GM23248 (cell line): ENCODE data around the gene ACE. TPM values are rescaled to one million over a fixed set of nuclear protein-coding genes. Genes with fewer than 3 reads are reported as not detected.

Experiments
- DNase-seq: peaks from one replicate; pipeline ENCODE4 v3.0.0-alpha.2; 2015
- H2AFZ ChIP-seq: fragments of 200-600 bp; sonication (generic); 2 replicates; pipeline ENCODE4 v1.6.1; 2016; ENCODE audit warnings: antibody characterized with exemption
- H3F3A ChIP-seq: fragments of 200-600 bp; sonication (generic); 2 replicates; pipeline ENCODE4 v1.6.1; 2016; ENCODE audit warnings: mild to moderate bottlenecking, antibody characterized with exemption, mixed run types; ENCODE audit not compliant: insufficient read depth
- H3K27ac ChIP-seq: fragments of 200-600 bp; sonication (generic); 2 replicates; pipeline ENCODE4 v1.5.1; 2016; ENCODE audit warnings: mild to moderate bottlenecking
- H3K27me3 ChIP-seq: fragments of 200-600 bp; sonication (generic); replicated peaks from 2 replicates; pipeline ENCODE4 v1.6.1; 2016; ENCODE audit warnings: mild to moderate bottlenecking; ENCODE audit not compliant: insufficient read depth
- H3K36me3 ChIP-seq: fragments of 200-600 bp; sonication (generic); 2 replicates; pipeline ENCODE4 v1.6.1; 2016; ENCODE audit warnings: low read depth, mild to moderate bottlenecking
- H3K4me1 ChIP-seq: fragments of 200-600 bp; sonication (generic); 2 replicates; pipeline ENCODE4 v1.6.1; 2016; ENCODE audit warnings: mild to moderate bottlenecking; ENCODE audit not compliant: insufficient read depth
- H3K4me2 ChIP-seq: fragments of 200-600 bp; sonication (generic); one replicate; pipeline ENCODE4 v1.6.1; 2016; ENCODE audit warnings: mild to moderate bottlenecking; ENCODE audit not compliant: unreplicated experiment
- H3K4me3 ChIP-seq: fragments of 200-600 bp; sonication (generic); 2 replicates; pipeline ENCODE4 v1.5.1; 2016; ENCODE audit warnings: mild to moderate bottlenecking
- H3K79me2 ChIP-seq: fragments of 200-600 bp; sonication (generic); 2 replicates; pipeline ENCODE4 v1.6.1; 2016; ENCODE audit warnings: mild to moderate bottlenecking; ENCODE audit not compliant: insufficient read depth
- H3K9ac ChIP-seq: fragments of 200-600 bp; sonication (generic); 2 replicates; pipeline ENCODE4 v1.6.1; 2016; ENCODE audit warnings: mild to moderate bottlenecking
- H3K9me2 ChIP-seq: fragments of 200-600 bp; sonication (generic); 2 replicates; pipeline ENCODE4 v1.6.1; 2016; ENCODE audit warnings: mixed run types, mild to moderate bottlenecking, moderate library complexity; ENCODE audit not compliant: insufficient read depth
- H3K9me3 ChIP-seq: fragments of 200-600 bp; sonication (generic); one replicate; pipeline ENCODE4 v1.6.1; 2017; ENCODE audit warnings: low read depth
- H4K20me1 ChIP-seq: fragments of 200-600 bp; sonication (generic); 2 replicates; pipeline ENCODE4 v1.6.0; 2016; ENCODE audit not compliant: insufficient read depth
- EZH2 ChIP-seq: fragments of 200-600 bp; sonication (generic); IDR thresholded peaks from 2 replicates; pipeline ENCODE4 v1.6.1; 2018; ENCODE audit warnings: antibody characterized with exemption, mild to moderate bottlenecking; ENCODE audit not compliant: insufficient read depth, poor library complexity, severe bottlenecking
- EZH2phosphoT487 ChIP-seq: fragments of 200-600 bp; sonication (generic); IDR thresholded peaks from 2 replicates; pipeline ENCODE4 v1.6.1; 2018; ENCODE audit warnings: antibody characterized with exemption, moderate library complexity, mild to moderate bottlenecking, low read depth; ENCODE audit not compliant: insufficient read depth
- WGBS, 2 experiments: methylation state at CpG; one replicate each; pipeline ENCODE4 v1.1.6; 2015 to 2017; ENCODE audit warnings: low lambda C conversion rate in 2 of 2, low coverage in 1 of 2; ENCODE audit errors: missing lambda C conversion rate in 2 of 2; 5-methylcytosine and 5-hydroxymethylcytosine counted together
- in situ Hi-C: fragments of 300-500 bp; cut with MboI; formaldehyde crosslinking; loops from 2 replicates; pipeline ENCODE4 v1.15.0; 2020
- polyA plus RNA-seq: library from polyadenylated mRNA; unstranded; fragments of >200 nt; fragmentation: Nextera tagmentation; extraction: Ambion mirVana; gene quantifications from 2 replicates; pipeline ENCODE4 v1.2.1, GENCODE V29; 2016
- total RNA-seq: library from RNA; depleted of rRNA; stranded (reverse); fragments of >200 nt; shearing (Covaris generic); gene quantifications from 2 replicates; pipeline ENCODE4 v1.2.3, GENCODE V29; 2014

Gene ACE
- total and polyA plus RNA-seq, 2 experiments from 2014 or later: 2.2 to 3.4 TPM

DNA sequence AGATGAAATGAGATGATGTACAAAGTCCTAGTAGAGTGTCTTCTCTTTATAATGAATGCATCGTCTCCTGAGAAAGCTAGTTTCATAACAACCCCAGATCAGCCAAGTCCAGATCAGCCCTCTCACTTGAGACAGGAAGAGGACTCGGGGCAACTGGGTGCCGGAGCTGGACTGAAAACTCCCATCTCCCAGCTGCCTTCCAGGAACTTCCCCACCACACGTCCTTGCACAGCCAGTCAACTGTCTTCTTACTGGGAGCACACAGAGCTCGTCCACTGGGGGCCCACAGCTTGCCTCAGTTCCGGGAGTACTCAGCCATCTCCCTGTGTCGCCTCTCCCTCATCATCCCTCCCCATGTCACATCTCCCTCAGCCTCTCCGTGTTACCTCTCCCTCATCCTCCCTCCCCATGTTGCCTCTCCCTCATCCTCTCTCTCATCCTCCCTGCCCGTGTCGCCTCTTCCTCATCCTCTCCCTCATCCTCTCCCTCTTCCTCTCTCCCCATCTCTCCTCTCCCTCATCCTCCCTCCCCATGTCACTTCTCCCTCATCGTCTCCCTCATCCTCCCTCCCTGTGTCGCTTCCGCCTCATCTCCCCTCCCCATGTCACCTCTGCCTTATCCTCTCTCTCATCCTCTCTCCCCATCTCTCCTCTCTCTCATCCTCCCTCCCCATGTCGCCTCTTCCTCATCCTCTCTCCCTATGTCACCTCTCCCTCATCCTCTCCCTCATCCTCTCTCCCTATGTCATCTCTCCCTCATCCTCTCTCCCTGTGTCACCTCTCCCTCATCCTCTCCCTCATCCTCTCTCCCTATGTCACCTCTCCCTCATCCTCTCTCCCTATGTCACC is 23.9 kb downstream of the ACE start:
- H3K9me2 ChIP-seq: no peaks in the 10 kb centered on the region
- no peak overlapping the region for H3K4me2 ChIP-seq
- no peaks in the 10 kb centered on the region for H4K20me1 ChIP-seq
- no peak overlapping the region for H3K9ac ChIP-seq
- no peaks in the 10 kb centered on the region for H3K79me2 ChIP-seq
- H3K9me3 ChIP-seq: no peaks in the 10 kb centered on the region
- H3K36me3 ChIP-seq: no peaks in the 10 kb centered on the region
- in situ Hi-C loops: no loop called here
- no peak overlapping the region for H2AFZ ChIP-seq
- H3K4me3 ChIP-seq: no peak overlapping the region
- H3K27me3 ChIP-seq: peaks cover 17% of the 10 kb centered on the region
- peaks cover 11% of the 10 kb centered on the region for H3K4me1 ChIP-seq
- no peak for DNase-seq
- no peak overlapping the region for H3K27ac ChIP-seq
- H3F3A ChIP-seq: no peaks in the 10 kb centered on the region
- TF ChIP-seq EZH2: no peak
- no peak for TF ChIP-seq EZH2phosphoT487
- 43 to 56% methylated on average over 10 to 14 of the region's 14 CpGs for WGBS, 2 experiments

DNA sequence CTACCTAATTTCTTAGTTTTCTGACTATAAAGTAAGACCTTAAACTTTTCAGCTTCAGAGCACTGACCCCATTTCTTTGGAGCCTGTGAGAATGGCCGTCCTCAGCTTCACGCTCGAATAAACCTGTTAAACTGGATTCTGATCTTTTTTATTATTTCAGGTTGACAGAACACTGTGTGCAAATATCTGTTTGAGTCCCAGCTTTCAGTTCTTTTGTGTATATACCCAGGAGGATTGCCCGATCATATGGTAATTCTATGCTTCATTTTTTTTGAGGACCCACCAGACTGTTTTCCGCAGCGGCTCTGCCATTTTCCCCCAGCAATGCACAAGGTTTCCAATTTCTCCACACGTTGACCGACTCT is 26.5 kb downstream of the ACE start:
- Histone ChIP-seq H2AFZ (no peak overlapping the region), H3K4me1 (peaks cover 10% of the 10 kb centered on the region), H3F3A (no peaks in the 10 kb centered on the region), H3K9me2 (no peaks in the 10 kb centered on the region), H3K4me2 (no peak overlapping the region), H3K9ac (no peak overlapping the region), H3K4me3 (no peak overlapping the region), H3K36me3 (no peaks in the 10 kb centered on the region), H4K20me1 (no peaks in the 10 kb centered on the region), H3K27ac (no peak overlapping the region), H3K27me3 (peaks cover 17% of the 10 kb centered on the region), H3K79me2 (no peaks in the 10 kb centered on the region), H3K9me3 (no peaks in the 10 kb centered on the region)
- no peak for TF ChIP-seq EZH2
- no peak for TF ChIP-seq EZH2phosphoT487
- WGBS, 2 experiments: 68 to 80% methylated on average over 8 of the region's 8 CpGs
- no peak for DNase-seq
- in situ Hi-C loops: no loop called here

DNA sequence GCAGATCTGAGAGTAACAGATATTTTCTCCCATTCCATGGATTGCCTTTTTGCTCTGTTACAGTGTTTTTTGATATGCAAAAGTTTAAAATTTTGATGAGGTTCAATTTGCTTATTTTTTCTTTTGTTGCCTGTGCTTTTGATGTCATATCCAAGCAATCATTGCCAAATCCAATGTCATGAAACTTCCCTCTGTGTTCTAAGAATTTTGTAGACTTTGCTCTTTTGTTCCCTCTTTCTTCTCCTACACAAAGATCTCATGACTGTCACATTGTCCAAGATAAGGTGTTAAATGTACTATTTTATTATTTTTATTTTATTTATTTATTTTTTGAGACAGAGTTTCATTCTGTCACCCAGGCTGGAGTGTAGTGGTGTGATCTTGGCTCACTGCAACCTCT is 27.4 kb downstream of the ACE start:
- no peaks in the 10 kb centered on the region for H3K36me3 ChIP-seq
- no peaks in the 10 kb centered on the region for H3K79me2 ChIP-seq
- DNase-seq: no peak
- peaks cover under 1% of the 10 kb centered on the region; the same call in 1 of the 2 replicates for H3K4me1 ChIP-seq
- no peaks in the 10 kb centered on the region for H4K20me1 ChIP-seq
- no peak overlapping the region for H2AFZ ChIP-seq
- H3K4me3 ChIP-seq: no peak overlapping the region
- no peaks in the 10 kb centered on the region for H3F3A ChIP-seq
- H3K27ac ChIP-seq: no peak overlapping the region
- no peaks in the 10 kb centered on the region for H3K9me3 ChIP-seq
- H3K27me3 ChIP-seq: peaks cover 17% of the 10 kb centered on the region
- H3K4me2 ChIP-seq: no peak overlapping the region
- in situ Hi-C loops: no loop called here
- no peak overlapping the region for H3K9ac ChIP-seq
- H3K9me2 ChIP-seq: no peaks in the 10 kb centered on the region
- TF ChIP-seq EZH2phosphoT487 (no peak), EZH2 (no peak)

DNA sequence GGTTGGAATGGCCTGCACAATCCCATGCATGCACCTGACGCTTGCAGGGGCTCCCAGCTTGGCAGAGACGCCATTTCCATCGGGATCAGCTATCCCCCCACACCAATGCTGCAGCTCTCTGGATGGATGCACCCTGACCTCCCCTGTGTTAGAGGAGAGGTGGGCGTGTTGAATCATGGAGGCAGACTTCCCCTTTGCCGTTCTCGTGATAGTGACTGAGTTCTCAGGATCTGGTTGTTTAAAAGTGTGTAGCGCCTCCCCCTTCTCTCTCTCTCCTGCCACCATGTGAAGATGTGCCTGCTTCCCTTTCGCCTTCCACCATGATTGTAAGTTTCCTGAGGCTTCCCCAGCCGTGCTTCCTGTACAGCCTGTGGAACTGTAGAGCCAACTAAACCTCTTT is 28.5 kb downstream of the ACE start:
- in situ Hi-C loops: no loop called here

More for the DNA sequence above, 28.5 kb downstream of the ACE start:
- H3K27ac ChIP-seq: no peak overlapping the region
- H3K79me2 ChIP-seq: no peaks in the 10 kb centered on the region
- no peaks in the 10 kb centered on the region for H3K4me1 ChIP-seq
- no peaks in the 10 kb centered on the region for H3K9me3 ChIP-seq
- no peak overlapping the region for H3K4me3 ChIP-seq
- H3K4me2 ChIP-seq: no peak overlapping the region
- no peaks in the 10 kb centered on the region for H3K36me3 ChIP-seq
- no peak overlapping the region for H2AFZ ChIP-seq
- no peak overlapping the region for H3K9ac ChIP-seq
- H3K27me3 ChIP-seq: peaks cover 17% of the 10 kb centered on the region
- H3F3A ChIP-seq: no peaks in the 10 kb centered on the region
- H4K20me1 ChIP-seq: no peaks in the 10 kb centered on the region
- no peak for DNase-seq
- TF ChIP-seq EZH2 (no peak), EZH2phosphoT487 (no peak)
- H3K9me2 ChIP-seq: no peaks in the 10 kb centered on the region
- 70 to 79% methylated on average over 9 of the region's 9 CpGs for WGBS, 2 experiments
